Neural crest cell (in vitro differentiated cells): ENCODE results near the gene HOPX. TPM values are rescaled to one million over a fixed set of nuclear protein-coding genes. Genes with fewer than 3 reads are reported as not detected.
"Not testable (repeated sequence)": the region's sequence is repeated elsewhere in the genome, so short reads cannot be mapped to it uniquely, and the experiment has no call there.

ENCODE experiments used
- DNase-seq: peaks from one replicate; pipeline ENCODE4 v3.0.0; 2021; ENCODE audit warnings: low read depth, mixed read lengths, low spot score
- H3K27ac Mint-ChIP-seq: one replicate; pipeline ENCODE4 v1.8.0; 2021; ENCODE audit warnings: mild to moderate bottlenecking, mixed read lengths; ENCODE audit not compliant: unreplicated experiment
- H3K27me3 Mint-ChIP-seq: 2 replicates; pipeline ENCODE4 v1.8.0; 2021; ENCODE audit warnings: low read depth, mild to moderate bottlenecking, mixed read lengths
- H3K36me3 Mint-ChIP-seq: 2 replicates; pipeline ENCODE4 v1.8.0; 2021; ENCODE audit warnings: low read depth, mild to moderate bottlenecking, mixed read lengths
- H3K4me1 Mint-ChIP-seq: 2 replicates; pipeline ENCODE4 v1.8.0; 2021; ENCODE audit warnings: mixed read lengths
- H3K4me3 Mint-ChIP-seq: one replicate; pipeline ENCODE4 v1.8.0; 2021; ENCODE audit warnings: mild to moderate bottlenecking, mixed read lengths
- H3K9me3 Mint-ChIP-seq: 2 replicates; pipeline ENCODE4 v1.8.0; 2021; ENCODE audit warnings: mixed read lengths
- total RNA-seq: library from RNA; stranded (reverse); gene quantifications from 2 replicates; pipeline ENCODE4 v1.2.1, GENCODE V29; 2021
- TF ChIP-seq, protein P1 (sequence below): fragments of 200-600 bp; sonication (generic); conservative IDR thresholded peaks from 2 replicates; pipeline ENCODE4 v1.5.0; 2021; ENCODE audit warnings: antibody characterized with exemption, mild to moderate bottlenecking

Gene HOPX
- total RNA-seq, 1 donor from 2014 or later, result not detected

DNA sequence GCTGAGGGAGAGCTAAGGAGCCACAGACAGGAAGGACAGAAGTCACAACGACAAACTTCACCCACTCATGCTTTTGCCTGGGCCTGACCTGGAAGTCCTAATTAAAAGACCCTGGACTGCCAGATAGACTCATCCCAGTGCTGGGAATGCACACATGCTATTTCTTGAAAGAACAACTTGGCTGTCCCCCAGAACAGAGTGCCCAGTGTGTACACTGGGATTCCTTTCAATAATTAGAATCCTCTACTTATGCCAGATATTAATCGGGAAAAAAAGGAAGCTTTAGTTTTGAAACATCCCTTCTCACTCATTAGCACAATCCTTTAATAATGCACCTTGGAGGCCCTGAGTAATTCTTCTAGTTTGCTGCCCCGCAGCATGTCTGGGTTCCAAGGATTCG lies 3.4 kb downstream of the HOPX start:
- H3K36me3 Mint-ChIP-seq, result no peaks in the 10 kb centered on the region

DNA sequence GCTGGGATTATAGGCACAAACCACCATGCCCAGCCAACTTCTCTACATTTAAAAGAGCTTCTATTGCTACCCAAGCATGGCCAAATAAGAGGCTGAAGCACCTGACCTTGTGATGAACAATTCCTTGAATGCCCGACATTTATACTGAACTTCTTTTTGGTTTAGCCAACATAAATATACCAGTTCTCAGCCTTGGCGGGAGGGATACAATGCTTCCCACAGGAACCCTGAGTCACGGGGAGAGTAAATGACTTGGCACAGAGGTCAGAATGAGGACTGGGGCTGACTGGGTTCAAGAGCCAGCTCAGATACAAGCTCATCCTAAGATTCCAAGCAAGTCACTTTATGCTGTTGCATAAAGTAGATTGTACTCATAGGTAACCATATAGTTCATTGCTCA lies 6.1 kb downstream of the HOPX start:
- H3K4me3 Mint-ChIP-seq, result no peak overlapping the region
- H3K4me1 Mint-ChIP-seq, result no peaks in the 10 kb centered on the region

More for the DNA sequence above, 3.4 kb downstream of the HOPX start:
- H3K4me3 Mint-ChIP-seq, result no peak overlapping the region
- no peak for DNase-seq
- H3K4me1 Mint-ChIP-seq, result peaks cover 9% of the 10 kb centered on the region
- TF ChIP-seq, protein P1, sequence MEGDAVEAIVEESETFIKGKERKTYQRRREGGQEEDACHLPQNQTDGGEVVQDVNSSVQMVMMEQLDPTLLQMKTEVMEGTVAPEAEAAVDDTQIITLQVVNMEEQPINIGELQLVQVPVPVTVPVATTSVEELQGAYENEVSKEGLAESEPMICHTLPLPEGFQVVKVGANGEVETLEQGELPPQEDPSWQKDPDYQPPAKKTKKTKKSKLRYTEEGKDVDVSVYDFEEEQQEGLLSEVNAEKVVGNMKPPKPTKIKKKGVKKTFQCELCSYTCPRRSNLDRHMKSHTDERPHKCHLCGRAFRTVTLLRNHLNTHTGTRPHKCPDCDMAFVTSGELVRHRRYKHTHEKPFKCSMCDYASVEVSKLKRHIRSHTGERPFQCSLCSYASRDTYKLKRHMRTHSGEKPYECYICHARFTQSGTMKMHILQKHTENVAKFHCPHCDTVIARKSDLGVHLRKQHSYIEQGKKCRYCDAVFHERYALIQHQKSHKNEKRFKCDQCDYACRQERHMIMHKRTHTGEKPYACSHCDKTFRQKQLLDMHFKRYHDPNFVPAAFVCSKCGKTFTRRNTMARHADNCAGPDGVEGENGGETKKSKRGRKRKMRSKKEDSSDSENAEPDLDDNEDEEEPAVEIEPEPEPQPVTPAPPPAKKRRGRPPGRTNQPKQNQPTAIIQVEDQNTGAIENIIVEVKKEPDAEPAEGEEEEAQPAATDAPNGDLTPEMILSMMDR, result no peak
- H3K9me3 Mint-ChIP-seq, result no peaks in the 10 kb centered on the region
- no peak overlapping the region for H3K27ac Mint-ChIP-seq
- H3K27me3 Mint-ChIP-seq, result peaks cover 38% of the 10 kb centered on the region

GRCh38 chr4:56671860-56672259 lies 9.2 kb downstream of the HOPX start:
- DNase-seq, result no peak
- Mint-ChIP-seq H3K27me3 (peaks cover 25% of the 10 kb centered on the region), H3K4me3 (no peak overlapping the region), H3K4me1 (no peaks in the 10 kb centered on the region), H3K9me3 (peaks cover 5% of the 10 kb centered on the region), H3K36me3 (no peaks in the 10 kb centered on the region), H3K27ac (no peak overlapping the region)
- TF ChIP-seq, protein P1, result no peak

More for the DNA sequence above, 6.1 kb downstream of the HOPX start:
- Mint-ChIP-seq H3K9me3 (no peaks in the 10 kb centered on the region), H3K27ac (no peak overlapping the region), H3K27me3 (peaks cover 16% of the 10 kb centered on the region), H3K36me3 (no peaks in the 10 kb centered on the region)
- DNase-seq, result no peak
- TF ChIP-seq, protein P1, result no peak

GRCh38 chr4:56671373-56671772 lies 9.7 kb downstream of the HOPX start:
- H3K4me1 Mint-ChIP-seq, result no peaks in the 10 kb centered on the region
- H3K27me3 Mint-ChIP-seq, result peaks cover 28% of the 10 kb centered on the region

GRCh38 chr4:56668267-56668666 lies 12.8 kb downstream of the HOPX start:
- TF ChIP-seq, protein P1, result peak; percentile 60
- no peak overlapping the region for H3K27ac Mint-ChIP-seq
- no peak overlapping the region for H3K4me3 Mint-ChIP-seq
- peaks cover 5% of the 10 kb centered on the region for H3K9me3 Mint-ChIP-seq
- DNase-seq, result no peak
- no peaks in the 10 kb centered on the region for H3K4me1 Mint-ChIP-seq
- H3K36me3 Mint-ChIP-seq, result no peaks in the 10 kb centered on the region
- H3K27me3 Mint-ChIP-seq, result peaks cover 40% of the 10 kb centered on the region

More at GRCh38 chr4:56671373-56671772, 9.7 kb downstream of the HOPX start:
- no peak for DNase-seq
- H3K4me3 Mint-ChIP-seq, result no peak overlapping the region
- TF ChIP-seq, protein P1, result no peak
- H3K9me3 Mint-ChIP-seq, result peaks cover 5% of the 10 kb centered on the region
- no peaks in the 10 kb centered on the region for H3K36me3 Mint-ChIP-seq
- H3K27ac Mint-ChIP-seq, result no peak overlapping the region

DNA sequence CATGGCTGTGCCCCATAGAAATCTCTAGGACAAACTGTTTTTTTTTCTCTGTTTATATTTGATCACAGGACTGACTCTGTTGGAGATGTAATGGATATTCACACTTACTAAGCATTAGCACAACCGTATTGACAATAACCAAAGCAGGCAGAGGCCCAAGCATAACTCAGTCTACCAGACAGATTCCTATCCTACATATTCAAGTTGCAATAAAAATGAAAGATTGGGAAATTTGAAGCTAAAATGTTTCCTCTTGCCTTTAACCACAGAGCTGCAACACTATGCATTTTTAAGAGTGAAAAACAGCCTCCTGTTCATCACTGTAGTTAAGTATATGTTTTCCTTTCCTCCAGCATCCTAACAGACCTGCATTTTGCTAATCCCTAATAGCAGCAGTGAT lies 13.7 kb downstream of the HOPX start:
- H3K27me3 Mint-ChIP-seq, result peaks cover 43% of the 10 kb centered on the region
- H3K27ac Mint-ChIP-seq, H3K36me3 Mint-ChIP-seq, H3K9me3 Mint-ChIP-seq, H3K4me1 Mint-ChIP-seq, H3K4me3 Mint-ChIP-seq, DNase-seq: not testable (repeated sequence)
